Astrocyte of the spinal cord (primary cell): ENCODE data around the gene PTPRC.

Source experiments
- DNase-seq: peaks from one replicate; pipeline ENCODE4 v3.0.0; 2011; ENCODE audit warnings: low read depth, low spot score
- H3K4me3 ChIP-seq: 2 replicates; pipeline ENCODE4 v1.5.1; 2011; ENCODE audit warnings: low read depth, mild to moderate bottlenecking, low read length, moderate library complexity
- in situ Hi-C: cut with HindIII; loops from 2 replicates; pipeline ENCODE4 v1.10.0; 2017; ENCODE audit warnings: low sequenced_read_pairs
- TF ChIP-seq, protein P1 (sequence below): IDR thresholded peaks from 2 replicates; pipeline ENCODE4 v1.5.1; 2012; ENCODE audit warnings: low read depth, mild to moderate bottlenecking, low read length, inconsistent platforms

PTPRC gene

DNA sequence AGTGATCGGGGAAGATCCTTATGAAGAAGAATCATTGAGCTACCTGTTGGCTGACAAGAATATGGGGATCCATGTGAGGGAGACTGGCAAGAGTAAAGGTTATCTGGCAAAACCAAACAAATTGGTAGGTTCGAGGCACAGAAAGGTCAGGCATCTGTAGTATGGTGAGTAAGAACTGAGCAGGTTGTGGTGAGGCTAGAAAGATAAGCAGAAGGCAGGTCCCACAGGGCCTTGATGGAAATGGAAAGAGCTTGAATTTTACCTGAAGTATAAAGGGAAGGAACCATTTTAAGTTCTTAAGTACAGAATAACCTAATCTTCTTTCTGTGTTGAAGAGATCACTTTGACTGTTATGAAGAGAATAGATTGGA is 11.1 kb downstream of the PTPRC start:
- DNase-seq = no peak
- H3K4me3 ChIP-seq = no peak overlapping the region
- in situ Hi-C loops = no loop called here
- TF ChIP-seq, protein P1, sequence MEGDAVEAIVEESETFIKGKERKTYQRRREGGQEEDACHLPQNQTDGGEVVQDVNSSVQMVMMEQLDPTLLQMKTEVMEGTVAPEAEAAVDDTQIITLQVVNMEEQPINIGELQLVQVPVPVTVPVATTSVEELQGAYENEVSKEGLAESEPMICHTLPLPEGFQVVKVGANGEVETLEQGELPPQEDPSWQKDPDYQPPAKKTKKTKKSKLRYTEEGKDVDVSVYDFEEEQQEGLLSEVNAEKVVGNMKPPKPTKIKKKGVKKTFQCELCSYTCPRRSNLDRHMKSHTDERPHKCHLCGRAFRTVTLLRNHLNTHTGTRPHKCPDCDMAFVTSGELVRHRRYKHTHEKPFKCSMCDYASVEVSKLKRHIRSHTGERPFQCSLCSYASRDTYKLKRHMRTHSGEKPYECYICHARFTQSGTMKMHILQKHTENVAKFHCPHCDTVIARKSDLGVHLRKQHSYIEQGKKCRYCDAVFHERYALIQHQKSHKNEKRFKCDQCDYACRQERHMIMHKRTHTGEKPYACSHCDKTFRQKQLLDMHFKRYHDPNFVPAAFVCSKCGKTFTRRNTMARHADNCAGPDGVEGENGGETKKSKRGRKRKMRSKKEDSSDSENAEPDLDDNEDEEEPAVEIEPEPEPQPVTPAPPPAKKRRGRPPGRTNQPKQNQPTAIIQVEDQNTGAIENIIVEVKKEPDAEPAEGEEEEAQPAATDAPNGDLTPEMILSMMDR = no peak

DNA sequence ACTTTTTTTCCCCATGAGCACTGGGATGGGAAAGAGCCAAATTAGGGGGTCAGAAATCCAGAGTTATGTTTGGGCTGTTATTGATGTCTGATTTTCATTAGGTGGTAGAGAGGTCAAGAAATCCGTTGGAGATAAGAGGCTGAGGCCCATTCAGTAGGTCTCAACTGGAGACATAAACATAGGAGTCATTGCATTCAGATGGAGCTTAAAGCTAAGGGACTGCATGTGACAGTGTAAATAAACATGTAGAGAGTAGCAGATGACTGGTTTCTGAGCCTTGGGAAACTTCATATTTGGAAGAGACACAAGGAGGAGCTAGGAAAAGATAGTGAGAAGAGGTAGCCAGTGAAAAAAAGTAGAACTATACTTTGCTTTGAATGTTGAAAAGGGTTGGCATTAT is 11.7 kb downstream of the PTPRC start:
- in situ Hi-C loops = no loop called here
- no peak for DNase-seq
- TF ChIP-seq, protein P1 = no peak
- H3K4me3 ChIP-seq = no peak overlapping the region

DNA sequence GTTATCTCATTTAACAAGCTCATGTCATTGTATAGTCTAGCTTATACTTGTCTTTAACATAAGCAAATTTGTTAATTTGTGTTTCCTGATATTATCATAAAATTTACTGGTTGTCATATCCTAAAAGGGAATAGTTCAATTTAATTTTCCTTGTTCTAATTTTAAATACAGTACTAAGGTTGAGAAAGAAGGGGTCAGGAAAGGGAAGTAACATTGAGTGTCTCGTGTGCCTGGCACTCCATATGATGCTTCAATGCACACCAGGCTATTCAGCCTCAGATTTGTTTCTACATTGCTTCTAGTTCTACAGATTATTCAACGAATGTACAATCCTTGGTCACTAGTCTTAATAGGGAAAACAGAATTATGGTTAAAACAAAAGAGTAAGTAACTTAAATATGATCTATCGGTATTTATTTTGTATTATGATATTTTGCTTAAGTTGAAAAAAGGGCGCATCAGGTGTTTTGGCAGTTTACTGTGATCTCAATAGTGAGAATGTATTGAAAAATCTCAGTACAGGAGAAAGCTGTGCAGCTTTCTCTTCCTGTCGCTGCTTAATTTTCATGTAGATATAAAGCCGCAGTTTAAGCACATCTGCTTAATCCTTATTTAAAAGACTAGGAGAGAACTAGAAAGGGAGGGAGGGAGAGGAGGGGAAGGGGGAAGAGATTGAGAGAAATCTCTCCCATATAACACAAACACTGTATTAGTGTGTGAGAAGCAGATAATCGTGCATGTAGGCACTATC is 13.0 kb downstream of the PTPRC start:
- DNase-seq = no peak
- no peak overlapping the region for H3K4me3 ChIP-seq
- TF ChIP-seq, protein P1 = no peak
- in situ Hi-C loops = no loop called here

DNA sequence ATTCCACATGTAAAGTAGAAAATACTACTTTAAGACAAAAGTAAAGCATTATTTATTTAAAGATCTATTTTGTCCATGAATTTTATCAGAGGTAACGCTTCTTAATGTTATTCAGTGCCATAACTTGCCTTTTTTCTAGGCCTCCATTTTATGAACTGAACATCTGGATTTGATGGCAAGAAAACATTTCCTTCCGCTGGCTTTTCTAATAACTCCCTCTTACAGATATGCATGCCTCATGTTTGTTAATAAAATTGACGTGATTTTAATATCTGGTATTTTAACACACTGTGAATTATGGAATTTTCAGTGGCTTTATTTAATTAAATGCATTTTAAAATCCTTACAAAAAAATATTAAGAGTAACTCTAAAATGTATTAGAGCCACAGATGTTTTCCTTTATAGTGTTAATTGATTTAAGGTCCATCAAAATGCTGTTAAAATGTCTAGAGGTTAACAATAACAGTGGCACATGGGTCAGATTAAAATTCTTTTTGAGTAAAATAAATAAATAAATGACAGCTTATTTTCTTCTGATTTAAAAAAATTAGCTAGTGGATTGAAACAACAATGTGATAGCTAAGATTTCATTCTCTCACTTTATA is 15.1 kb downstream of the PTPRC start:
- TF ChIP-seq, protein P1 = no peak
- DNase-seq = no peak
- in situ Hi-C loops = no loop called here
- no peak overlapping the region for H3K4me3 ChIP-seq

DNA sequence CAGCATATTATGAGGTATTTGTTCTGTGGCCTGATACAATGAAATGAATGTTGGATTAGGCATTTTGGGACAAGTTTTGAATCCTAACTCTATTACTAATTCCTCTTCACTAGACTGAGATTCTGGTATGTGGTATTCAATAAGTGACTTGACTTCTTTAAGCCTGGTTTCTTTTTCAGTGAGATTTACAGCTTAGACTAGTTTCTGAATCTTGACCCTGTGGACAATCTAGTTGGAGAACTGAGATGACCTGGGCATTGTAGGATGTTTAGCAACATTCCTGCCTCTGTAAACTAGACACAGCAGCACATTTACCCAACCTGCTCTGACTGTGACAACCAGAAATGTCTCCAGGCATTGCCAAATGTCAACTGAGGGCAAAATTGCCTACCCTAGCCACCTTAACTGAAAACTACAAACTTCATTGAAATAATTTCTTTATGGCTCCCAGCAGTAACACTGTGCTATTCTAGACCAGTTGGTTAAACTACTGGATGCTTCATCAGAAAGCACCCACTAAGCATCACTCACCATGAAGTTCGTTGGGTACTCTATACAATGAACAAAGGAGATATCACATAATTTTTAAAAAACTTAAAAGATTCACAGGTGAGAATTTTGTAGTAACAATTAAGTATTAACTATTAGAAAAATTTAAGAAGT is 16.8 kb downstream of the PTPRC start:
- in situ Hi-C loops = no loop called here
- no peak overlapping the region for H3K4me3 ChIP-seq
- TF ChIP-seq, protein P1 = no peak
- no peak for DNase-seq

DNA sequence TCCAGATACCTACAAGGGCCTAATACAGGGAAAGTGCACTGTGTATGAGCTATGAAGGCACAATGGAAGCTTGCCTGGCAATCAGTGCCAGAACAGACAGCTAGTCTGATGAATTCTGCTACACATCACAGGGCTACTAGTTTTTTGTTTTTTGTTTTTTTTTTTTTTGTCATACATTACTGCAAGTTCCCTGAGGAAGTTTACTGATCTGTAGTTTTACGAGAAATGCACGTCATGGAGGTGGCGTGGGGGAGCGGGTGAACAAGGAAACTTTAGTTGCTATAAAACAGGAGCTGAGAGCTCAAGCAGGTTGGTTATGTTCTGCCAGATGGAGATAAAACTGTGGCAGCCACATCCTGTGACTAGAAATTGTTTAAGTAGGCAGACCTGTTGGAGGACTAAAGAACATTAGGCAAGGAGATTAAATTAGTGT is 17.7 kb downstream of the PTPRC start:
- no peak overlapping the region for H3K4me3 ChIP-seq
- TF ChIP-seq, protein P1 = no peak
- no peak for DNase-seq
- in situ Hi-C loops = no loop called here
